Inflammatory macrophage treated with lipopolysaccharide for 1 hour (primary cell): ENCODE results near the gene KRTAP5-8.
A peak's percentile ranks its signal among the peaks of the same experiment; 100 is the strongest.
"Not testable (repeated sequence)": the region's sequence is repeated elsewhere in the genome, so short reads cannot be mapped to it uniquely, and the experiment has no call there.

Source experiments
- DNase-seq, 2 donors: peaks; one replicate each; pipeline ENCODE4 v3.0.0-alpha.2; 2020 to 2022

KRTAP5-8 gene

DNA sequence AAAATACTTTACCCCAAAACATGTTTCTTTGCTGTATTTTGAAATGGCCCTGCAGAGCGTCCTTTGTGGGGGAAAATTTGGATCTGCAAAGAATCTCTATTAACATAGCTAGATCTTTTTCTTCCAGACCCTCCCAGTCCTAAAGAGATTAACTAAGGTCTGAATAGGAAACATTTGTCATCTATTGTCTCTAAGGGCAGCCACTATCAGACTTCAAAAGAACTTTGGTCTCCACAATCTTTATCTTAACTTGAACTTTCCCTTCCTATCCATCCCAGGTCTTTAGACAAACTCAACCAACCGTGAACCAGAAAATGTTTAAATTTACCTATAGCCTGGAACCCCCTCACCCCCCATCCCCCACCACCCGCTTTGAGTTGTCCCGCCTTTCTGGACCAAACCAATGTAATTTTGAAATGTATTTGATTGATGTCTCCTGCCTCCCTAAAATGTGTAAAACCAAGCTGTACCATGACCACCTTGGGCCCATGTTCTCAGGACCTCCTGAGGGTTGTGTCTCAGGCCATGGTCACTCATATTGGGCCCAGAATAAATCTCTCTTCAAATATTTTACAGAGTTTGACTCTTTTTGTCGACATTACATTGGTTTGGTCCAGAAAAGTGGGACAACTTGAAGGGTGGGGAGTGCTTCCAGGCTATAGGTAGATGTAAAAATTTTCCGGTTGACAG lies 6.8 kb downstream of the KRTAP5-8 start:
- no peak for DNase-seq

DNA sequence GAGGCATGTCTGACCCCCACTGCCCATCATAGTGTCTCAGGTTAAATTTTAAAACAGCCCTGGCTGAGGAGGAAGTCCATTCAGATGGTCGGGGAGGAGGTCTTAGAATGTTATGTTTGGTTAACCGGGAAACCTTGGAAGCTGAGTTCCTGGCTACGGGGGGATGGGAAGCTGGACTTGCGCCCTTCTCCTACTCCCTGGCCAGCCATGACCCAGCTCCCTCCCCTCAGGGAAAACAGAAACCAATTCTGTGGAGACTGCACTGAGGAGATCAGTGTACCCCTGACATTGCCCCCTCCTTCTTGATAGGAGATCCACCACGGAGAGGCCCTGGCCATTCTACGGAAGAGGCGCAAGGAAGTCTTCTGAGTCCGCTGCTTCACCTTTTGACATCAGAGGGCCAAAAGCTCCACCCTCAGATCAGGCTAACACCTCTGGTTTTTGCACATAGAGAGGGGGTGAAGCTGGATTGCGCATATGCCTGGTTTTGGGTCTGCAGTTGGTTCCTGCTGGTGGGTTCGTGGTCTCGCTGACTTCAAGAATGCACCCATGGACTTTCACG lies 7.7 kb downstream of the KRTAP5-8 start:
- DNase-seq = no peak

DNA sequence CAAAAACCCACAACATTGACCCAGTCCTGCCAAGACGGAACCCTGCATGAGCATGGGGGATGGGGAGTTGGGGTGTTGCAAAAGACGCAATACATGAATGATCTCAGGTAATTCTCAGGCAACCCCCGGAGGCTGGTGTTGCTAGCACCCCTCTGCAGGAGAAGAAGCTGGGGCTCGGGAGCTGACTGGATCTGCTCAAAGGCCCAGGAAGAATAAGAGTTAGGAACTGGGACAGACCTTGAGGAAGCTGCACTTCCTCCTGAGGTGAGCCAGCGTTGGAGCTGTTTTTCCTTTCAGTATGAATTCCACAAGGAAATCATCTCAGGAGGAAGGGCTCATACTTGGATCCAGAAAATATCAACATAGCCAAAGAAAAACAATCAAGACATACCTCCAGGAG lies 10.3 kb downstream of the KRTAP5-8 start, which contains the start of gene KRTAP5-9:
Gene KRTAP5-9 (plus strand): TSS at position 301 of the 400 bp plus-strand sequence. CDS start 238 bp downstream, outside the sequence.
- no peak for DNase-seq

- no peak for DNase-seq
These were observed 10.9 kb downstream of the KRTAP5-8 start for GRCh38 chr11:71548716-71549151.

DNA sequence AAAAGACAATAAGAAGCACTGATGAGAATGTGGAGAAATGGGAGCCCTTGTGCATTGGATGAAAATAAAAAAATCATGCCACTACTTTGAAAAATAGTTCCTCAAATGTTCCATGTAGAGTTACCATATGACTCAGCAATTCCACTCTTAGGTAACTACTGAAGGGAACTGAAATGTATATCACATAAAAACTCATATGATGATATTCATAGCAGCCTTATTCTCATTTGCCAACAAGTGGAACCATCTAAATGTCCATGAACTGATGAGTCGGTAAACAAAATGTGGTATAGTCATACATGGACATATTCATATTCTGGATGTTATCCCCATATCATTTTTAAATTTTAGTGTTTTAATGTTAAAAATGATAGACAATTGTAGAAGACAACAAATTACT lies 13.9 kb downstream of the KRTAP5-8 start:
- peak; percentile 77 to 80 for DNase-seq

- DNase-seq = no peak
These were observed 17.2 kb downstream of the KRTAP5-8 start for GRCh38 chr11:71554996-71555395.

GRCh38 chr11:71555508-71555907 lies 17.7 kb downstream of the KRTAP5-8 start:
- no peak for DNase-seq

- no peak for DNase-seq
These were observed 18.2 kb downstream of the KRTAP5-8 start for GRCh38 chr11:71556018-71556417.

DNA sequence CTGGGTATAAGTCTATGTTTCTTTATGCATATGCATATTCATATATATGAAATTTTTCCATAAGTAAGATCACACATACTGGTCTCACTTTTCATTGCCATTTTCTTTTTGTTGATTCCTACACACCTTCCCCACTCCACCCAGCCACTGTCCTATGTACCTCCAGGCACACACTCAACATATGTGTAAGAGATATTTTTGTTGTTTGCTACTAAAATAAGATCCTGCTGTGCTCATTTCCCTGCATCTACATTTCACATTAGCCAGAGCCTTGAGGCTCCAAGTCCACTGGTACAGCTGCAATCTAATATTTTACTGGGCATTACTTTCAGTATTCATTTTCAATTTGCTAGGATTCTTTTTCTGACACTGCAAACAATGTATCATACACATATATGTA lies 19.4 kb downstream of the KRTAP5-8 start:
- DNase-seq = no peak

- no peak for DNase-seq
These were observed 21.2 kb downstream of the KRTAP5-8 start for GRCh38 chr11:71558996-71559395.

- no peak for DNase-seq
These were observed 24.3 kb downstream of the KRTAP5-8 start for GRCh38 chr11:71562120-71562519.

DNA sequence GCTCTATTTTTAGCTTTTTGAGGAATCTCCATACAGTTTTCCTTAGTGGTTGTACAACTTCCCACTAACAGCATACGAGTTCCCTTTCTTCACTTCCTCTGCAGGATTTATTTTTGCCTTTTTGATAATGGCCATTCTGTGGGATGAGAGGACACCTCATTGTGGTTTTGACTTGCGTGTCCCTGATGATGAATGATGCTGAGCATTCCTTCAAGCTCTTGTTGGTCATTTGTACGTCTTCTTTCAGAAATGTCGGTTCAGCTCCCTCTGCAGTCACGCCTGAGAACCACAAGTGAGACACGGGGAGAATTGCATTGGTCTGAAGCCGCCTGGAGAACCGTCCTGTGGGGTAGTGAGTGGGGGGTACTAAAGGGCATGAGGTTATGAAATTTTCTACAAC lies 25.6 kb downstream of the KRTAP5-8 start:
- DNase-seq = peak; percentile 66 to 67

DNA sequence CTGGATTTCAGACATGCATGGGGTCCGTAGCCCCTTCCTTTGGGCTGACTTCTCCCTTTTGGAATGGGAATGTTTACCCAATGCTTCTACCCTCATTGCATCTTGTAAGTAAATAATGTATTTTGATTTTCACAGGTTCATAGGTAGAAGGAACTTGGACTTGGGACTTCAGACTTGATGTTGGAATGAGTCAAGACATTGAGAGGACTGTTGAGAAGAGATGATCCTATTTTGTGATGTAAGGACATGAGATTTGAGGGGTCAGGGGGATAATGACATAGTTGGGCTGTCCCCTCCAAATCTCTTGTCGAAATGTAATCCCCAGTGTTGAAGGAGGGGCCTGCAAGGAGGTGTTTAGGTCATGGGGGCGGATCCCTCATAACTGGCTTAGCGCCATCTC lies 26.6 kb downstream of the KRTAP5-8 start:
- no peak for DNase-seq

- DNase-seq = no peak
These were observed 27.4 kb downstream of the KRTAP5-8 start, which contains the start of gene KRTAP5-10 for GRCh38 chr11:71565263-71565662. Gene KRTAP5-10 (plus strand): TSS chr11:71565563. CDS start chr11:71565588, 25 bp downstream.

GRCh38 chr11:71566081-71566620 lies 28.3 kb downstream of the KRTAP5-8 start:
- DNase-seq = no peak

GRCh38 chr11:71566626-71567599 lies 29.1 kb downstream of the KRTAP5-8 start:
- not testable (repeated sequence) for DNase-seq

GRCh38 chr11:71567633-71568032 lies 29.8 kb downstream of the KRTAP5-8 start:
- not testable (repeated sequence) for DNase-seq

GRCh38 chr11:71568704-71569349 lies 31.0 kb downstream of the KRTAP5-8 start:
- no peak for DNase-seq

GRCh38 chr11:71571101-71571850 lies 33.5 kb downstream of the KRTAP5-8 start:
- not testable (repeated sequence) for DNase-seq

DNA sequence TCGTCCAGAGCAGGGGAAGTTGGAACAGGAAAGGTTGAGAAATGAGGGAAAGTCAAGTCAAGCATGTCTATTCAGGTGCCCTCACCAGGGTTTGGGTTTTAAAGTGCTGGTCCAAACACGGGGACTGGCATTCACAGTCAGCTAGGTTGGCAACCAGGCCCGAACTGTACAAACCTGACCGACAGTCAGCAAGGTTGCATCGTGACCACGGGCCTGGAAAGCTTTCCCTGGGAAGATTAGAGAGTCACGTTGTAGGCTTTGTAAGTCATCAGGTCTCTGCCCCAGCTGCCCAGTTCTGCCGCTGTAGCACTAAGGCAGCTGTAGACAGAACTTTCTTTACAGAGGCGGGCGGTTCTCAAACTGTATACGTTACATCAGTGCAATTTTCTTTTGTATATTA lies 35.0 kb downstream of the KRTAP5-8 start:
- DNase-seq = no peak

- DNase-seq = no peak
These were observed 36.6 kb downstream of the KRTAP5-8 start for GRCh38 chr11:71574418-71574817.
